Upper lobe of left lung (tissue), 6 donors: Measurements from ENCODE around the gene PHOX2A. TPM values are rescaled to one million over a fixed set of nuclear protein-coding genes. Genes with fewer than 3 reads are reported as not detected.
"Not testable (repeated sequence)": the region's sequence is repeated elsewhere in the genome, so short reads cannot be mapped to it uniquely, and the experiment has no call there.

Source experiments
- ATAC-seq, 2 donors: fragments of 200-7000 bp; cut with Tn5 transposase; one replicate each; pipeline ENCODE4 v1.9.1; 2022; ENCODE audit warnings: mild to moderate bottlenecking in 2 of 2, moderate library complexity in 2 of 2; ENCODE audit not compliant: low FRiP score in 2 of 2
- DNase-seq, 2 donors: peaks; one replicate each; pipeline ENCODE4 v3.0.0-alpha.2; 2019 to 2020
- H3K27ac ChIP-seq, 4 donors: fragments of 200-600 bp; sonication (generic); one replicate each; pipeline ENCODE4 v1.5.1; 2016 to 2019
- H3K27me3 ChIP-seq, 4 donors: fragments of 200-600 bp; sonication (generic); one replicate each; pipeline ENCODE4 v1.5.1; 2017 to 2019
- H3K36me3 ChIP-seq, 4 donors: fragments of 200-600 bp; sonication (generic); one replicate each; pipeline ENCODE4 v1.5.1; 2016 to 2019
- H3K4me1 ChIP-seq, 4 donors: fragments of 200-600 bp; sonication (generic); one replicate each; pipeline ENCODE4 v1.5.1; 2018 to 2019
- H3K4me3 ChIP-seq, 4 donors: fragments of 200-600 bp; sonication (generic); one replicate each; pipeline ENCODE4 v1.5.1; 2017 to 2019; ENCODE audit warnings: mild to moderate bottlenecking in 2 of 4, moderate library complexity in 1 of 4
- H3K9me3 ChIP-seq, 4 donors: fragments of 200-600 bp; sonication (generic); one replicate each; pipeline ENCODE4 v1.5.1; 2018 to 2019
- CTCF ChIP-seq, 6 experiments: fragments of 450-650 bp in 4 of 6; fragments of 200-600 bp in 2 of 6; sonication (generic) in 2 of 6; IDR thresholded peaks; one replicate each; pipeline ENCODE4 v1.5.1; 2016 to 2019; ENCODE audit warnings: antibody characterized with exemption in 6 of 6
- EP300 ChIP-seq, 4 donors: sonication (generic); formaldehyde crosslinking; IDR thresholded peaks; one replicate each; pipeline ENCODE4 v1.5.1; 2017; ENCODE audit warnings: antibody characterized with exemption in 4 of 4, control low read depth in 2 of 4
- POLR2A ChIP-seq, 4 donors: fragments of 450-650 bp; IDR thresholded peaks; one replicate each; pipeline ENCODE4 v1.5.1; 2016 to 2017; ENCODE audit warnings: antibody characterized with exemption in 4 of 4, mild to moderate bottlenecking in 2 of 4
- POLR2AphosphoS5 ChIP-seq, 2 donors: sonication (generic); formaldehyde crosslinking; IDR thresholded peaks; one replicate each; pipeline ENCODE4 v1.5.1; 2017; ENCODE audit warnings: antibody characterized with exemption in 2 of 2
- WGBS, 2 donors: methylation state at CpG; one replicate each; pipeline ENCODE4 v1.1.5; 2017 to 2018; 5-methylcytosine and 5-hydroxymethylcytosine counted together
- total RNA-seq, 6 donors: library from RNA; depleted of rRNA in 4 of 6; stranded (reverse); fragments of >200 nt in 4 of 6; gene quantifications; one replicate each; pipeline versions ENCODE4 v1.1.0 to v1.2.1, GENCODE V29; 2016 to 2021
- donor health status: DM: no; HTN: no; CAD: no; lungs with moderate emphysema.
- donor health status: DM: no; HTN: yes; CAD: no; lungs with severe emphysema.

Gene PHOX2A
- total RNA-seq, result not detected

GRCh38 chr11:72244060-72244360 lies at the start of gene PHOX2A:
TSS of gene PHOX2A (minus strand) at chr11:72244176. CDS start at chr11:72244004, 172 bp downstream.
- DNase-seq (no peak), ATAC-seq (no peak)
- peak within 1 kb of the TSS in 2 of 4 donors; percentile 2 to 32 for H3K4me3 ChIP-seq
- H3K36me3 ChIP-seq, result no peaks in the 10 kb centered on the region
- WGBS, 2 donors, result 18% methylated on average over 15 of the region's 37 CpGs; no CpG with 5 or more reads in 1 of the 2 donors
- no peaks in the 10 kb centered on the region for H3K9me3 ChIP-seq
- peaks cover 0 to 57% (median 34%) of the 10 kb centered on the region in 4 donors for H3K27me3 ChIP-seq
- TF ChIP-seq CTCF (IDR thresholded peaks at IDR 0.05), result no peak
- no peak for TF ChIP-seq POLR2AphosphoS5 (IDR thresholded peaks at IDR 0.05)
- no peak for TF ChIP-seq POLR2A (IDR thresholded peaks at IDR 0.05)
- no peak for TF ChIP-seq EP300 (IDR thresholded peaks at IDR 0.05)
- H3K4me1 ChIP-seq, result peaks cover 27 to 39% (median 29%) of the 10 kb centered on the region in 4 donors
- no peak within 1 kb of the TSS for H3K27ac ChIP-seq

GRCh38 chr11:72293391-72293790 lies 49.4 kb upstream of the PHOX2A start:
- no peak overlapping the region for H3K27ac ChIP-seq
- no peak overlapping the region for H3K4me3 ChIP-seq
- DNase-seq, result peak in 1 of 2 donors; percentile 47
- ATAC-seq, result no peak
- H3K27me3 ChIP-seq, result no peaks in the 10 kb centered on the region
- no peaks in the 10 kb centered on the region for H3K9me3 ChIP-seq
- TF ChIP-seq POLR2A (IDR thresholded peaks at IDR 0.05) (no peak), EP300 (IDR thresholded peaks at IDR 0.05) (no peak), POLR2AphosphoS5 (IDR thresholded peaks at IDR 0.05) (no peak), CTCF (IDR thresholded peaks at IDR 0.05) (no peak)
- 90 to 92% methylated on average over 5 to 11 of the region's 14 CpGs for WGBS, 2 donors
- no peaks in the 10 kb centered on the region for H3K4me1 ChIP-seq
- H3K36me3 ChIP-seq, result peaks cover 0 to 50% (median 35%) of the 10 kb centered on the region in 4 donors

GRCh38 chr11:72292106-72292785 lies 48.3 kb upstream of the PHOX2A start:
- WGBS, 2 donors, result 81 to 93% methylated on average over 5 to 8 of the region's 8 CpGs
- Histone ChIP-seq H3K9me3 (no peaks in the 10 kb centered on the region), H3K36me3 (peaks cover 0 to 44% (median 32%) of the 10 kb centered on the region in 4 donors), H3K27me3 (no peaks in the 10 kb centered on the region), H3K27ac (no peak overlapping the region), H3K4me3 (no peak overlapping the region), H3K4me1 (no peaks in the 10 kb centered on the region)
- ATAC-seq (no peak), DNase-seq (no peak)
- TF ChIP-seq POLR2A (IDR thresholded peaks at IDR 0.05) (no peak), EP300 (IDR thresholded peaks at IDR 0.05) (no peak), CTCF (IDR thresholded peaks at IDR 0.05) (no peak), POLR2AphosphoS5 (IDR thresholded peaks at IDR 0.05) (no peak)

- peaks cover 0 to 35% (median 25%) of the 10 kb centered on the region in 4 donors for H3K36me3 ChIP-seq
- not testable (repeated sequence) for DNase-seq, H3K4me1 ChIP-seq, H3K9me3 ChIP-seq, H3K27me3 ChIP-seq, H3K4me3 ChIP-seq, H3K27ac ChIP-seq
- peak in 4 of 6 experiments; percentile 9 to 33 (median 27) for TF ChIP-seq CTCF (IDR thresholded peaks at IDR 0.05)
- 51 to 66% methylated on average over 6 of the region's 6 CpGs for WGBS, 2 donors
- peak in 1 of 2 donors; percentile 53 for ATAC-seq
Measured at GRCh38 chr11:72290741-72291140, 46.8 kb upstream of the PHOX2A start.

GRCh38 chr11:72287293-72287692 lies 43.3 kb upstream of the PHOX2A start:
- H3K36me3 ChIP-seq, result peaks cover 0 to under 1% (median 0%) of the 10 kb centered on the region in 4 donors
- ATAC-seq, result no peak
- H3K27ac ChIP-seq, result no peak overlapping the region
- H3K4me3 ChIP-seq, result no peak overlapping the region
- H3K4me1 ChIP-seq, result no peaks in the 10 kb centered on the region
- DNase-seq, result no peak
- no peaks in the 10 kb centered on the region for H3K9me3 ChIP-seq
- no peaks in the 10 kb centered on the region for H3K27me3 ChIP-seq
- WGBS, 2 donors, result 95 to 97% methylated on average over 2 of the region's 2 CpGs
- no peak for TF ChIP-seq POLR2AphosphoS5 (IDR thresholded peaks at IDR 0.05)
- TF ChIP-seq POLR2A (IDR thresholded peaks at IDR 0.05), result no peak
- TF ChIP-seq EP300 (IDR thresholded peaks at IDR 0.05), result no peak
- no peak for TF ChIP-seq CTCF (IDR thresholded peaks at IDR 0.05)
